Astrocyte (in vitro differentiated cells and primary cell): ENCODE data around the gene ANO7. TPM values are rescaled to one million over a fixed set of nuclear protein-coding genes. Genes with fewer than 3 reads are reported as not detected.

ENCODE experiments used
- DNase-seq: peaks from one replicate; pipeline ENCODE4 v3.0.0-alpha.2; 2010; ENCODE audit warnings: low read depth
- FAIRE-seq: peaks from 2 replicates; lab custom pipeline; 2011; peaks lifted over from hg19 to GRCh38; lab: Jason Lieb, UNC
- H2AFZ ChIP-seq: 2 replicates; pipeline ENCODE4 v1.6.0; 2012; ENCODE audit warnings: low read depth, low read length, inconsistent platforms
- H3K27ac ChIP-seq: 2 replicates; pipeline ENCODE4 v1.5.1; 2011; ENCODE audit warnings: low read depth, low read length, inconsistent platforms
- H3K27me3 ChIP-seq: 2 replicates; pipeline ENCODE4 v1.6.0; 2011; ENCODE audit warnings: low read length, inconsistent platforms; ENCODE audit not compliant: insufficient read depth
- H3K36me3 ChIP-seq: 2 replicates; pipeline ENCODE4 v1.5.1; 2011; ENCODE audit warnings: low read length, inconsistent platforms; ENCODE audit not compliant: insufficient read depth
- H3K4me1 ChIP-seq: 2 replicates; pipeline ENCODE4 v1.5.1; 2011; ENCODE audit warnings: low read length, inconsistent platforms; ENCODE audit not compliant: insufficient read depth
- H3K4me2 ChIP-seq: 2 replicates; pipeline ENCODE4 v1.6.0; 2012; ENCODE audit warnings: low read length, inconsistent platforms
- H3K4me3 ChIP-seq: 2 replicates; pipeline ENCODE4 v1.5.1; 2011; ENCODE audit warnings: low read depth, mild to moderate bottlenecking, low read length, inconsistent platforms; ENCODE audit not compliant: insufficient read depth
- H3K79me2 ChIP-seq: 2 replicates; pipeline ENCODE4 v1.6.0; 2012; ENCODE audit warnings: mild to moderate bottlenecking, low read length, inconsistent platforms; ENCODE audit not compliant: insufficient read depth
- H3K9ac ChIP-seq: 2 replicates; pipeline ENCODE4 v1.6.0; 2012; ENCODE audit warnings: mild to moderate bottlenecking, low read length, inconsistent platforms
- H3K9me3 ChIP-seq: 2 replicates; pipeline ENCODE4 v1.5.1; 2012; ENCODE audit warnings: low read depth, mild to moderate bottlenecking, low read length, inconsistent platforms; ENCODE audit not compliant: insufficient read depth
- H4K20me1 ChIP-seq: 2 replicates; pipeline ENCODE4 v1.6.0; 2012; ENCODE audit warnings: low read length, inconsistent platforms; ENCODE audit not compliant: insufficient read depth
- H3K27ac Mint-ChIP-seq: one replicate; pipeline ENCODE4 v1.8.0; 2021; ENCODE audit warnings: mild to moderate bottlenecking, mixed read lengths; ENCODE audit not compliant: unreplicated experiment
- H3K27me3 Mint-ChIP-seq: one replicate; pipeline ENCODE4 v1.8.0; 2021; ENCODE audit warnings: low read depth, mixed read lengths; ENCODE audit not compliant: unreplicated experiment
- H3K36me3 Mint-ChIP-seq: one replicate; pipeline ENCODE4 v1.8.0; 2021; ENCODE audit warnings: low read depth, mixed read lengths; ENCODE audit not compliant: unreplicated experiment
- H3K4me1 Mint-ChIP-seq: one replicate; pipeline ENCODE4 v1.8.0; 2021; ENCODE audit warnings: low read depth, mixed read lengths; ENCODE audit not compliant: unreplicated experiment
- H3K4me3 Mint-ChIP-seq: one replicate; pipeline ENCODE4 v1.8.0; 2021; ENCODE audit warnings: mild to moderate bottlenecking, moderate library complexity, mixed read lengths; ENCODE audit not compliant: unreplicated experiment
- H3K9me3 Mint-ChIP-seq: one replicate; pipeline ENCODE4 v1.8.0; 2021; ENCODE audit warnings: mild to moderate bottlenecking, mixed read lengths; ENCODE audit not compliant: unreplicated experiment
- CTCF ChIP-seq: IDR thresholded peaks from 2 replicates; pipeline ENCODE4 v1.5.1; 2011; ENCODE audit warnings: low read depth, mild to moderate bottlenecking, inconsistent platforms, low read length, moderate library complexity; ENCODE audit not compliant: insufficient read depth
- EZH2 ChIP-seq: IDR thresholded peaks from 2 replicates; pipeline ENCODE4 v1.6.1; 2012; ENCODE audit warnings: mild to moderate bottlenecking, low read length, inconsistent platforms; ENCODE audit not compliant: insufficient read depth
- total RNA-seq: library from RNA; stranded (reverse); gene quantifications from 2 replicates; pipeline ENCODE4 v1.2.1, GENCODE V29; 2021

The ANO7 gene
- total RNA-seq, 1 donor from 2014 or later, result 7.1 TPM

DNA sequence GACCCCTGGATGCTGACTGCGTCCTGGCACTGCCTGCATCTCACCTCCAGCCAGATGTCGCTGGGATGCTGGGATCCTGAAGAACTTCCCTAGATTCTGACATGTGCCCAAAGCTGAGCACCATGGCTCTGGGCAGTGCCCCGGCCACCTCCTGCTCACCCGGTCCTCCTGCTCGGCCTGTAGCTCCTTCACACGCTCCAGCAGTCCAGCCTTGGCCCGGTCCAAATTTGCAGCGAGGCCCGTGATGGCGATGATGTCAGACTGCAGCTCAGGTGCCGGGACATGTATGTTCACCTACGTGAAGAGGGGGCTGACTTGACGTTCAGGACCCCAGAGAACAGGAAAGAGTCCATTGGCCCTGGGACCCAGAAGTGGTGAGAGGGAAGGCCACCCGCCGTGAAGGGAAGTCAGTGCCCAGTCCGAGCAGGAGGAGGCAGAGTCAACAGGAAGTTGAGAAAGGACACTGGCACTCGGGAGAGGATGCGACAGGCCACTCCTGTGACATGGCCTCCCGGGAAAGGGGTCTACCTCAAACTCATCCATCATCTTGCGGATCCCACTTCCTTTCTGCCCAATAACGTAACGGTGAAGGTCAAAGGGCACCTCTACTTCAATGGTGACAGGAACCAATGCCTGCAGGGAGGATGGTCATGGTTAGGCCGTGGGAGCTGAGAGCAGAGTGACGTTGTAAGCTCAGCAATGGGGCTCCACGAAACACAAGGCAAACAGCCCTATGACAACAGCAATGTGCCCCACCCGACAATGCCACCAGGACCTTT is 46.7 kb downstream of the ANO7 start:
- Histone ChIP-seq H3K27ac (no peak overlapping the region), H3K9me3 (no peaks in the 10 kb centered on the region), H3K4me2 (no peak overlapping the region), H2AFZ (no peak overlapping the region), H3K9ac (no peak overlapping the region), H3K36me3 (peaks cover 73% of the 10 kb centered on the region), H3K4me3 (no peak overlapping the region), H4K20me1 (peaks cover 100% of the 10 kb centered on the region), H3K79me2 (peaks cover 63% of the 10 kb centered on the region), H3K27me3 (no peaks in the 10 kb centered on the region), H3K4me1 (no peaks in the 10 kb centered on the region)
- peaks cover 40% of the 10 kb centered on the region for H3K36me3 Mint-ChIP-seq
- H3K4me3 Mint-ChIP-seq, result no peak overlapping the region
- TF ChIP-seq EZH2, result no peak
- no peak for TF ChIP-seq CTCF
- FAIRE-seq (no peak), DNase-seq (no peak)
- no peaks in the 10 kb centered on the region for H3K9me3 Mint-ChIP-seq
- no peak overlapping the region for H3K27ac Mint-ChIP-seq
- peaks cover 2% of the 10 kb centered on the region for H3K4me1 Mint-ChIP-seq
- H3K27me3 Mint-ChIP-seq, result no peaks in the 10 kb centered on the region

DNA sequence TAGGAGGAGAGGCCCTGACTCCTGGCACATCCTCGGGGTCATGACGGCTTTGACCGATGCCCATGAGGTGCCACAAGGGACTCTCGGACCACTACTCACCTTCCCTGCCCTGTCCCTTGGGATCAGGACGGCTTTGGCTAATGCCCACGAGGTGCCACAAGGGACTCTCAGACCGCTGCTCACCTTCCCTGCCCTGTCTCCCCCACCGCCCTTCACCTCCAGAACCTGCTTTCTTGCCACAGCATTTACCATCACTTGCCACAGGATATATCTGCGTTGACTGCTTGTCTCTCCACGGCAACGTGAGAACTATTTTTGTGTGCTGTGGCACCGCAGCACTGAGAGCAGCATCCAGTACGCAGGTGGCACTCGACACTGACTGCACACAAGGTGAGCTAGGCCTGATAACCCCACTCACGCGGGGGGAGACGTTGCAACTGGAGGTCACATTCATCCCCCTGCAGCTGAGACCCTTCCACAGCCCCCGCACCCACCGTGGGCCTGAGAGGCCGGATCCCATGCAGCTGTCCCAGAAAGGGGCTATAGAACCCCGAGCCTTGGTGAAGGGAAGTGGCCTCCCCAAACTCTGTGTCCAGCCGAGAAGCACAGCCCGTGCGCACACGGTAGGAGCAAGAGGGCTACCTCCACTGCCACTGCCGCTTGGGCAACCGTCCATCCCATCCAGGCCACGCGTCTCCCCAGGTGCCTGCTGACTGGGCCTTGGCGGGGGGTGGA is 47.5 kb downstream of the ANO7 start:
- H3K9me3 ChIP-seq, result no peaks in the 10 kb centered on the region
- no peak overlapping the region for H3K4me2 ChIP-seq
- H3K9ac ChIP-seq, result no peak overlapping the region
- peaks cover 73% of the 10 kb centered on the region for H3K36me3 ChIP-seq
- Mint-ChIP-seq H3K9me3 (no peaks in the 10 kb centered on the region), H3K27ac (peak overlapping the region; percentile 80), H3K27me3 (no peaks in the 10 kb centered on the region), H3K4me3 (no peak overlapping the region), H3K4me1 (peaks cover 2% of the 10 kb centered on the region), H3K36me3 (peaks cover 40% of the 10 kb centered on the region)
- no peak overlapping the region for H3K27ac ChIP-seq
- H4K20me1 ChIP-seq, result peaks cover 100% of the 10 kb centered on the region
- TF ChIP-seq EZH2, result no peak
- TF ChIP-seq CTCF, result no peak
- FAIRE-seq (no peak), DNase-seq (no peak)
- H3K4me3 ChIP-seq, result no peak overlapping the region
- peaks cover 72% of the 10 kb centered on the region for H3K79me2 ChIP-seq
- H3K27me3 ChIP-seq, result no peaks in the 10 kb centered on the region
- no peaks in the 10 kb centered on the region for H3K4me1 ChIP-seq
- H2AFZ ChIP-seq, result no peak overlapping the region
